GM06990 (cell line): ENCODE measurements around the gene PANK1.

ENCODE experiments used
- DNase-seq: peaks from one replicate; pipeline ENCODE4 v3.0.0-alpha.2; 2011; ENCODE audit not compliant: insufficient read length; ENCODE audit errors: extremely low read depth
- H3K27me3 ChIP-seq: replicated peaks from 2 replicates; pipeline ENCODE4 v1.6.0; 2011; ENCODE audit warnings: low read length; ENCODE audit not compliant: control insufficient read depth, insufficient read depth
- H3K36me3 ChIP-seq: 2 replicates; pipeline ENCODE4 v1.5.1; 2011; ENCODE audit warnings: low read length; ENCODE audit not compliant: control insufficient read depth, insufficient read depth
- H3K4me3 ChIP-seq: replicated peaks from 2 replicates; pipeline ENCODE4 v1.5.1; 2011; ENCODE audit warnings: low read depth, mild to moderate bottlenecking, control low read depth, low read length
- CTCF ChIP-seq: IDR thresholded peaks from 2 replicates; pipeline ENCODE4 v1.5.1; 2011; ENCODE audit warnings: low read length, control low read depth, mild to moderate bottlenecking, inconsistent platforms; ENCODE audit not compliant: insufficient read depth, poor library complexity, severe bottlenecking

The PANK1 gene

GRCh38 chr10:89642193-89642592 is 2.8 kb downstream of the PANK1 start:
- DNase-seq: no peak
- no peaks in the 10 kb centered on the region for H3K27me3 ChIP-seq
- TF ChIP-seq CTCF: no peak
- no peak overlapping the region for H3K4me3 ChIP-seq
- H3K36me3 ChIP-seq: no peaks in the 10 kb centered on the region; the same call in none of the 2 replicates

- Histone ChIP-seq H3K4me3 (no peak overlapping the region), H3K36me3 (no peaks in the 10 kb centered on the region; the same call in none of the 2 replicates), H3K27me3 (no peaks in the 10 kb centered on the region)
- no peak for TF ChIP-seq CTCF
- no peak for DNase-seq
Observed at GRCh38 chr10:89640241-89640640, 4.8 kb downstream of the PANK1 start.

- no peak for TF ChIP-seq CTCF
- H3K36me3 ChIP-seq: no peaks in the 10 kb centered on the region; the same call in none of the 2 replicates
- H3K4me3 ChIP-seq: no peak overlapping the region
Observed at GRCh38 chr10:89639326-89639725, 5.7 kb downstream of the PANK1 start.

GRCh38 chr10:89637113-89637512 is 7.9 kb downstream of the PANK1 start:
- no peak overlapping the region for H3K4me3 ChIP-seq
- no peaks in the 10 kb centered on the region for H3K27me3 ChIP-seq
- peaks cover 1% of the 10 kb centered on the region for H3K36me3 ChIP-seq
- no peak for TF ChIP-seq CTCF
- no peak for DNase-seq

More at GRCh38 chr10:89639326-89639725, 5.7 kb downstream of the PANK1 start:
- no peaks in the 10 kb centered on the region for H3K27me3 ChIP-seq
- DNase-seq: no peak

GRCh38 chr10:89634637-89635036 is 10.4 kb downstream of the PANK1 start:
- no peaks in the 10 kb centered on the region for H3K27me3 ChIP-seq
- TF ChIP-seq CTCF: no peak
- no peak overlapping the region for H3K4me3 ChIP-seq
- DNase-seq: no peak
- H3K36me3 ChIP-seq: peaks cover 1% of the 10 kb centered on the region

GRCh38 chr10:89633484-89633883 is 11.6 kb downstream of the PANK1 start:
- Histone ChIP-seq H3K36me3 (peaks cover 1% of the 10 kb centered on the region), H3K4me3 (no peak overlapping the region), H3K27me3 (no peaks in the 10 kb centered on the region)
- no peak for TF ChIP-seq CTCF
- DNase-seq: no peak
